NOMO-1 treated with DMSO at 0.1 percent for 48 hours (cell line): Measurements from ENCODE around the gene NCBP1.
"Not testable (repeated sequence)": the region's sequence is repeated elsewhere in the genome, so short reads cannot be mapped to it uniquely, and the experiment has no call there.

Experiments
- DNase-seq: peaks from one replicate; lab custom pipeline; 2025; ENCODE audit not compliant: unreplicated experiment; lab: John Stamatoyannopoulos, UW

Gene NCBP1

GRCh38 chr9:97632985-97633858 is at the start of gene NCBP1, which contains the start of gene TSTD2:
Gene NCBP1 (plus strand): TSS chr9:97633821. CDS start chr9:97633882, 61 bp downstream.
Gene TSTD2 (minus strand): TSS chr9:97633368. CDS start chr9:97627562, 5,806 bp downstream.
- peak; percentile 99 for DNase-seq

- not testable (repeated sequence) for DNase-seq
These were observed 48.8 kb upstream of the NCBP1 start for GRCh38 chr9:97584778-97585177.

GRCh38 chr9:97586909-97587308 is 46.7 kb upstream of the NCBP1 start:
- DNase-seq: not testable (repeated sequence)

- DNase-seq: no peak
These were observed 42.1 kb upstream of the NCBP1 start for GRCh38 chr9:97591535-97591934.

GRCh38 chr9:97592126-97592525 is 41.5 kb upstream of the NCBP1 start:
- no peak for DNase-seq

GRCh38 chr9:97593960-97594359 is 39.7 kb upstream of the NCBP1 start:
- no peak for DNase-seq

GRCh38 chr9:97594381-97594921 is 39.2 kb upstream of the NCBP1 start:
- no peak for DNase-seq

GRCh38 chr9:97596906-97597305 is 36.7 kb upstream of the NCBP1 start:
- DNase-seq: no peak

GRCh38 chr9:97598461-97599288 is 34.9 kb upstream of the NCBP1 start:
- DNase-seq: peak; percentile 83

GRCh38 chr9:97599314-97599846 is 34.2 kb upstream of the NCBP1 start:
- no peak for DNase-seq

GRCh38 chr9:97600531-97601227 is 32.9 kb upstream of the NCBP1 start:
- DNase-seq: no peak

GRCh38 chr9:97601228-97601898 is 32.3 kb upstream of the NCBP1 start:
- DNase-seq: no peak

- DNase-seq: no peak
These were observed 31.2 kb upstream of the NCBP1 start for GRCh38 chr9:97602430-97602829.

- no peak for DNase-seq
These were observed 28.5 kb upstream of the NCBP1 start for GRCh38 chr9:97604901-97605645.

GRCh38 chr9:97615439-97616072 is 18.1 kb upstream of the NCBP1 start:
- peak; percentile 53 for DNase-seq

- DNase-seq: peak; percentile 3
These were observed 15.6 kb upstream of the NCBP1 start for GRCh38 chr9:97617939-97618416.

GRCh38 chr9:97620063-97620462 is 13.6 kb upstream of the NCBP1 start:
- DNase-seq: not testable (repeated sequence)

- not testable (repeated sequence) for DNase-seq
These were observed 11.1 kb upstream of the NCBP1 start for GRCh38 chr9:97622483-97622882.

- no peak for DNase-seq
These were observed 9.7 kb upstream of the NCBP1 start for GRCh38 chr9:97623946-97624345.
